HG03439 (cell line): ENCODE data around the gene SCFD1.
"Not testable (repeated sequence)": the region's sequence is repeated elsewhere in the genome, so short reads cannot be mapped to it uniquely, and the experiment has no call there.

Source experiments
- ATAC-seq: cut with Tn5 transposase; IDR thresholded peaks from one replicate; pipeline ENCODE4 v1.9.1; 2021; ENCODE audit warnings: mild to moderate bottlenecking, moderate library complexity; ENCODE audit not compliant: unreplicated experiment

SCFD1 gene

GRCh38 chr14:30608533-30609006 lies 13.5 kb upstream of the SCFD1 start:
- ATAC-seq: no peak

DNA sequence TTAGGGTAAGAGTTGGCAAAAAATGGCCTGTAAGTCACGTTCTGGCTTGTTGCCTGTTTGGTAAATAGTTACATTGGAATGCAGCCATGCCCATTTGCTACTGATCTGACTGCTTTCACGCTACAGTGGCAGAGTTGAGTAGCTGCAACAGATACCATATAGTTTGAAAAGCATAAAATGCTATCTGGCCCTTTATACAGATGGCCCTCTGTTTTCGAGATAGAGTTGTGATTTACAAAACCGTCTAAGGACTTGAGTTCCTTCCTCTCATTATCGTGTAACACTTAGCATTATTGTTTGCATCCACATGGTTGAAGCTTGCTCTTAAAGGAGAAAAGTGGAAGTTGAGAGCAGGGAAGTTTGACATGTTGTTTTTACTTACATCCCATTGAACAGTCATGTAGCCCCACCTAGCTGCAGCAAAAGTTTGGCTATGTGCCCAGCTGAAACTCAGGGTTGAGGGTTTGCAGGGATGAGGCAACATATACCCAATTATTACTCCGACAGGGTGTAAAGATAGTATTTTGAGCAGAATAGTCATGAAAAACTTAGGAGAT lies 11.3 kb upstream of the SCFD1 start:
- no peak for ATAC-seq

- ATAC-seq: no peak
Measured at GRCh38 chr14:30614155-30614554, 8.0 kb upstream of the SCFD1 start.

DNA sequence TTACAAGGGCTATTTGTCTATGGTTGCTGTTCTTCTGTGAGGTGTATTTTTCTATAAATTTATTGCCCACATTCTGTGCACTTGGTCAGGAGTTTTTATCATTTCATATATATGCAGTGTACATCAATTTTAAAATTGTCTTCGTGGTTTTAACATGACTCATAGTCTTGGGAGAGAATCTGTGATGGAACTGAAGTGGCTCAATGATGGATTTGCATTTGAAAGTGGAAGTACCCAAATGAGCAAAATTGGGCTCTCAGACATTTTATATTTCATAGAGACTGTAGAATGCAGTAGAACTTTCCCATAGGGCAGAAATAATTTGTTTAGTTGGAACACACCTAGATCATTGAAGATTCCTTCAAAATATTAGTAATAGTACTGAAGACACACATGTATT lies 1.9 kb upstream of the SCFD1 start:
- peak; percentile 44 for ATAC-seq

GRCh38 chr14:30621354-30621939 lies 672 bp upstream of the SCFD1 start:
- ATAC-seq: peak; percentile 11

DNA sequence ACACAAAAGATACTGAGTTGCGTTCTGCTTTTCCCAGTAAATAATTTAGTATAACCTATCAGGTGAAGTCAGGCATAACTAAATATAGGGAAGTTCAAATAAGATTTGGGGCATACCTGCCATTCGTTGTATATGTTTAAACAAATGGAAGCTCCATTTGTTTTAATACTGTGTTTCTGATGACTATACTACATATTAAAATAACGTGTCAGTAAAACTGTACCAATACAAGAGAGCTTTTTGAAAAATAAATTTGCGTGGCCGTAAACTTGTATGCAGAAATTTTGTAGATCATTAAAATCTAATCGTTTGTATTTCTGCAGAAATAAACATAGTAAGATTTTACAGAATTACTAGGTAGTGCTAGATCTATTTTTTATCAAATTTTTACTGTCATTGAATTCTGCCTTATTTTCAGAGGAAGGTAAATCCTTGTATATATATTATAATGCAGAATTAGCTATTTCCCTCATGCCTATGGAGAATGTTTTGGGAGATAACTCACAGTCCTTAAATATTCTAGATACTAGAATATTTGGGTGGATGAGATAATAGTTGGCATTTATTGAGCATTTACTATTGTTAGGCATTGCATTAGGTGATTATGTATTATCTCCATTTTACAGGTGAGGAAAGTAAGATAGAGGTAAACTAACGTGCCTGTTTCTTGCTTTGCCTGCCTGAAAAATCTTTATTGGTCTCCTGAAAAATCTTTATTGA lies 1.5 kb downstream of the SCFD1 start:
- ATAC-seq: no peak

- no peak for ATAC-seq
Measured at GRCh38 chr14:30624132-30624423, 2.0 kb downstream of the SCFD1 start.

DNA sequence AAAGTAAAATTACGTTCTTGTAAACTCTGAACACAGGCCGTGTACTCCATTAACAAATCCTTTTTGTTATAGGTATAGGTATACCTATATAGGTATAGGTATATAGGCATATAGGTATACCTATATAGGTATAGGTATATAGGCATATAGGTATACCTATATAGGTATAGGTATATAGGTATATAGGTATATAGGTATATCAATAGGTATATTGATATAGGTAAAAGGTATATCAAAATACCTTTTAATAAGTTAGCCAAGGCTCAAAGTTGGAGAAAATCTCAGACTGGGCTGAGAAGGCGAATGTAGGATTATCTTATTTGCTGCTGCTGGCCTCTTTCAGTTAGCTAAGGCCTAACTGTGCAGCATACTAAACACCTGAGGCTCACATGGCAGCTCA lies 3.4 kb downstream of the SCFD1 start:
- no peak for ATAC-seq

DNA sequence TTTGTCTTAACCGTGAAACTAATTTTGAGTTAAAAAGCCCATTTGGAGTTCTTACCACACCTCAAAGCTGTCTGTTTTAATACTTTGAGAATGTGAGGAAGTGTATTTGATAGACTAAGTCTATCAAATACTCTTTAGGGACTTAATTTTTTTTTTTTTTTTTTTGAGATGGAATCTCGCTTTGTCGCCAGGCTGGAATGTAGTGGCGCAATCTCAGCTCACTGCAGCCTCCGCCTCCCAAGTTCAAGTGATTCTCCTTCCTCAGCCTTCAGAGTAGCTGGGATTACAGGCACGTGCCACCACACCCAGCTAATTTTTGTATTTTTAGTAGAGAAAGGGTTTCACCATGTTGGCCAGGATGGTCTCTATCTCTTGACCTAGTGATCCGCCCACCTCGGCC lies 7.3 kb downstream of the SCFD1 start:
- not testable (repeated sequence) for ATAC-seq

GRCh38 chr14:30630248-30630647 lies 8.1 kb downstream of the SCFD1 start:
- ATAC-seq: no peak

GRCh38 chr14:30632730-30633129 lies 10.6 kb downstream of the SCFD1 start:
- ATAC-seq: no peak

GRCh38 chr14:30638926-30639325 lies 16.8 kb downstream of the SCFD1 start:
- no peak for ATAC-seq

DNA sequence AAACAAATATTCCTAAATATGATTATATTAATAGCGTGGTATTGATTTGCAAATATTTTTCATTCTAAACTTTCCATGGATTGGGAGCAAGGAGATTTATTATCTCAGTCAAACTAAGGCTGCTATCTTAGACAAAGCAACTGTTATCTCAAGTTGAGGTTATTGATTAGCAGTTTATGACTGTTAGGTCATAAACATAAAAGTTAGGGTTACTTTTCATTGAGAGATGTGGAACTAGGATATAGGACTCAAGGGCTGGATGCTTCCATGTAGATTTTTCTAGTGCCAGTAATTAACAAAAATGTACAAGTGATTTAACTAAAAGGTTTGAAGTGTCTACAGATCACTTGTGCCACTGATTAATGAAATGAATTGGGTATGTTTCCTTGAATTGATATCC lies 19.1 kb downstream of the SCFD1 start:
- no peak for ATAC-seq

DNA sequence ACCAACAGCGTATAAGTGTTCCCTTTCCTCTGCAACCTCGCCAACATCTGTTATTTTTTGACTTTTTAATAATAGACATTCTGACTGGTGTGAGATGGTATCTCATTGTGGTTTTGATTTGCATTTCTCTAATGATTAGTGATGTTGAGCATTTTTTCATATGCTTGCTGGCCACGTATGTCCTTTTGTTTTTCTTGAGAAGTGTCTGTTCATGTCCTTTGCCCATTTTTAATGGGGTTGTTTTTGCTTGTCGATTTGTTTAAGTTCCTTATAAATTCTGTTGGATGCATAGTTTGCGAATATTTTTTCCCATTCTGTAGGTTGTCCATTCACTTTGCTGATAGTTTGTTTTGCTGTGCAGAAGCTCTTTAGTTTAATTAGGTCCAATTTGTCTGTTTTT lies 22.3 kb downstream of the SCFD1 start:
- ATAC-seq: not testable (repeated sequence)

DNA sequence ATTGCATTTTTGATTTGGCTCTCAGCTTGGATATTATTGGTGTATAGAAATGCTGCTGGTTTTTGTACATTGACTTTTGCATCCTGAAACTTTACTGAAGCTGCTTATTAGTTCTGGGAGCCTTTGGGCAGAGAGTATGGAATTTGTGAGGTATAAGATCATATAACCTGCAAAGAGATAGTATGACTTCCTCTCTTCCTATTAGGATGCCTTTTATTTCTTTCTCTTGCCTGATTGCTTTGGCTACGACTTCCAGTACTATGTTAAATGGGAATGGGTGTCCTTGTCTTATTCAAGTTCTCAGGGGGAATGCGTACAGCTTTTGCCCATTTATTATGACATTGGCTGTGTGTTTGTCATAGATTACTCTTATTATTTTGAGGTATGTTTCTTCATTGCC lies 23.5 kb downstream of the SCFD1 start:
- ATAC-seq: no peak

GRCh38 chr14:30648471-30648870 lies 26.4 kb downstream of the SCFD1 start:
- ATAC-seq: no peak

GRCh38 chr14:30651937-30652336 lies 29.8 kb downstream of the SCFD1 start:
- ATAC-seq: no peak

DNA sequence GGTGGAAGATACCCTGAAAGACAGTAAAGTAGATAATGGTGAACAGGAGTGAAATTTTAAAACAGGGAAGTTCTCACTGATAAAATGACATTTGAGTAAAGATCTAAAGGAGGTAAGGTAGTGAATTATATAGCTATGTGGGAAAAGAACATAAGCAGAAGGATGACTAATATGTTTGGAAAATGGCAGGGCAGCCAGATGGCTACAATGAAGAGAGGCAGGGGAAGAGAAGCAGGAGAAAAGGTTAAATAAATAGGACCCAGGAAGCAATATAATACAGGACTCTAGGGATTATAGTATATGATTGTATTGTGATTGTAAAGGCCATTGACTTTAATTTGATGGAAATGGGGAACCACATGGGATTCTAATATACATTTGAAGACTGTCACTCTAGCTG lies 33.0 kb downstream of the SCFD1 start:
- ATAC-seq: no peak

DNA sequence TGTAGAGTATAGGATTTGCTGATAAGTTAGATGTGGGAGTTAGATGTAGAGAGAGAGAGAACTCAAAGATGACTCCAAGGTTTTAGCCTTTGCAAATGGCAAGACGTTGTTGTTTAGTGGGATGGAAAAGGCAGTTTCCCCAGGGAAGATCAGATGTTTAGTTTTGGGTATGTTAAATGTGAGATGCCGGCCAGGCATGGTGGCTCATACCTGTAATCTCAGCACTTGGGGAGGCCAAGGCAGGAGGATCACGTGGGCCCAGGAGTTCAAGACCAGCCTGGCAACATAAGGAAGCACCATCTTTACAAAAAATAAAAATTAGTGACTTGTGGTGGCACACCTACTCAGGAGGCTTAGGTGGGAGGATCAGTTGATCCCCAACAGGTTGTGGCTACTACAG lies 33.5 kb downstream of the SCFD1 start:
- ATAC-seq: no peak

DNA sequence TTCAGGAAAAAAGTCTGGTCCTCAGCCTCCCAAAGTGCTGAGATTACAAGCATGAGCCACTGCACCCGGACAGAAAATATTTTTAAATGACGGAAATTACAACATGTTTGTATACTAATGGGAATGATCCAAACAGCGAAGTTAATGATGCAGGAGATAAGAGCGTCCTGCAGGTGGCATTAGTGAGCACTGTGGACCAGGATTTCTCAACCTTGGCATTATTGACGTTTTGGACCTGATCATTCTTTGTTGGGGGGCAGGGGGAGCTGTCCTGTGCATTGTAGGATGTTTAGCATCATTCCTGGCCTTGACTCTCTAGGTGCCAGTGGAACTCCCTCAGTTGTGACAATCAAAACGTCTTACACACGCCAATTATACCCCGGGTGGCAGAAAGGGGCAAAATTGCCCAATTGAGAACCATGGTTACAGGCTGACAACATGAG lies 34.1 kb downstream of the SCFD1 start:
- ATAC-seq: no peak

DNA sequence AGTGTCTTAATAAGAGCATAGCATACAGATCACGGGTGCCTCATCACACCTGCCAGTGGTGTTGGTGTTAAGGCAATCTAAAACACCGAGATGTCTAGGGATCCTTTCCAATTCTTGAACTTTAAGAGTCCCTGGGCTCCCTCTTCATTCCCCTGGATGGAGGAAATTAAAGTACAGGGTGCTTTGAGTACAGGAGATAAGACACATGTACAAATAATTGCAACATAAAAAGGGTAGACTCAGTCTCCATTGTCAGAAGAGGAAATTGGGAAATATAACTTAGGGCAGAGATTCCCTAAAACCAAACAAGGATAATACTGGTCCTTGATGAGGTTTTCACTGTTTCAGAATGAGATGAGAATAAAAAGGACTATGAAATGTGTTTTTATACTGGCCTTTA lies 34.9 kb downstream of the SCFD1 start:
- ATAC-seq: no peak

GRCh38 chr14:30657606-30658163 lies 35.6 kb downstream of the SCFD1 start:
- no peak for ATAC-seq
